Astrocyte of the cerebellum (primary cell): ENCODE measurements around the gene ZNF862.
A peak's percentile ranks its signal among the peaks of the same experiment; 100 is the strongest.

Experiments
- DNase-seq: peaks from one replicate; pipeline ENCODE4 v3.0.0-alpha.2; 2011; ENCODE audit warnings: low read depth
- H3K4me3 ChIP-seq: 2 replicates; pipeline ENCODE4 v1.5.1; 2011; ENCODE audit warnings: mild to moderate bottlenecking, low read depth, low read length, moderate library complexity
- CTCF ChIP-seq: IDR thresholded peaks from 2 replicates; pipeline ENCODE4 v1.5.1; 2012; ENCODE audit warnings: low read length, low read depth, moderate library complexity, mild to moderate bottlenecking; ENCODE audit errors: missing control alignments
- in situ Hi-C: cut with HindIII; loops from 2 replicates; pipeline ENCODE4 v1.10.0; 2017; ENCODE audit warnings: low sequenced_read_pairs

ZNF862 gene

GRCh38 chr7:149854611-149855360 is 16.6 kb downstream of the ZNF862 start:
- no peak for TF ChIP-seq CTCF
- in situ Hi-C loops: no loop called here
- DNase-seq: no peak
- no peak overlapping the region for H3K4me3 ChIP-seq

GRCh38 chr7:149855361-149856305 is 17.5 kb downstream of the ZNF862 start:
- in situ Hi-C loops: no loop called here
- TF ChIP-seq CTCF: no peak
- no peak overlapping the region for H3K4me3 ChIP-seq
- DNase-seq: peak; percentile 90

- DNase-seq: no peak
- H3K4me3 ChIP-seq: no peak overlapping the region
- in situ Hi-C loops: no loop called here
- no peak for TF ChIP-seq CTCF
These were observed 18.4 kb downstream of the ZNF862 start for GRCh38 chr7:149856583-149856982.

- no peak for DNase-seq
- in situ Hi-C loops: no loop called here
- TF ChIP-seq CTCF: no peak
- H3K4me3 ChIP-seq: no peak overlapping the region
These were observed 21.2 kb downstream of the ZNF862 start for GRCh38 chr7:149859369-149859768.

- no peak for TF ChIP-seq CTCF
- no peak overlapping the region for H3K4me3 ChIP-seq
- DNase-seq: no peak
- in situ Hi-C loops: no loop called here
These were observed 21.7 kb downstream of the ZNF862 start for GRCh38 chr7:149859876-149860275.

GRCh38 chr7:149860821-149861727 is 22.9 kb downstream of the ZNF862 start:
- no peak overlapping the region for H3K4me3 ChIP-seq
- in situ Hi-C loops: no loop called here
- TF ChIP-seq CTCF: peak; percentile 32
- DNase-seq: no peak
